GM12878 (cell line): Measurements from ENCODE around the gene SLC15A4. TPM values are rescaled to one million over a fixed set of nuclear protein-coding genes. Genes with fewer than 3 reads are reported as not detected.

Source experiments
- ATAC-seq: fragments of 200-7000 bp; cut with Tn5 transposase; 3 replicates; pipeline ENCODE4 v1.9.1; 2020; ENCODE audit warnings: mild to moderate bottlenecking, moderate library complexity
- BruUV-seq: library from RNA; stranded (reverse); fragments of 400-500 nt; replicated peaks from 2 replicates; lab custom pipeline; 2021; lab: Mats Ljungman, UMichigan
- CTCF ChIA-PET: fragments of 300-600 bp; sonication (Branson Sonifier 250); formaldehyde crosslinking; extraction: SDS; loops from one replicate; lab custom pipeline; 2021; ENCODE audit warnings: inconsistent platforms; lab: Yijun Ruan, JAX
- POLR2A ChIA-PET: fragments of 350-600 bp; formaldehyde crosslinking; extraction: SDS; loops from one replicate; lab custom pipeline; 2021; ENCODE audit warnings: inconsistent platforms; lab: Charles Lee
- RAD21 ChIA-PET: fragments of 300-600 bp; sonication (Branson Sonifier 250); formaldehyde crosslinking; loops from one replicate; lab custom pipeline; 2023; ENCODE audit warnings: antibody characterized with exemption; ENCODE audit not compliant: unreplicated experiment; lab: Charles Lee
- SMC1A ChIA-PET: fragments of 300-600 bp; sonication (Branson Sonifier 250); formaldehyde crosslinking; loops from one replicate; lab custom pipeline; 2023; ENCODE audit not compliant: unreplicated experiment, uncharacterized antibody; lab: Charles Lee
- DNase-seq: peaks from one replicate; pipeline ENCODE4 v3.0.0-alpha.2; 2011; ENCODE audit warnings: low read depth, low spot score
- FAIRE-seq: peaks from 3 replicates; lab custom pipeline; 2011; peaks lifted over from hg19 to GRCh38; lab: Jason Lieb, UNC
- H2AFZ ChIP-seq: 2 replicates; pipeline ENCODE4 v1.6.0; 2011; ENCODE audit warnings: low read depth, low read length, control low read depth; ENCODE audit not compliant: control insufficient read depth
- H3K27ac ChIP-seq: 2 replicates; pipeline ENCODE4 v1.5.1; 2011; ENCODE audit warnings: control low read depth; ENCODE audit not compliant: control insufficient read depth, insufficient read depth
- H3K27me3 ChIP-seq, 2 experiments: replicated peaks in 1 of 2; 2 replicates each; pipeline versions ENCODE4 v1.6.0 to v1.6.1; 2011; ENCODE audit warnings: low read length in 1 of 2; ENCODE audit not compliant: control insufficient read depth in 2 of 2, insufficient read depth in 2 of 2
- H3K36me3 ChIP-seq, 2 experiments: 2 replicates each; pipeline ENCODE4 v1.5.1; 2011; ENCODE audit warnings: low read length in 1 of 2; ENCODE audit not compliant: control insufficient read depth in 2 of 2, insufficient read depth in 2 of 2
- H3K4me1 ChIP-seq: 2 replicates; pipeline ENCODE4 v1.6.1; 2011; ENCODE audit warnings: mild to moderate bottlenecking, low read length, moderate library complexity, mixed read lengths; ENCODE audit not compliant: control insufficient read depth, insufficient read depth
- H3K4me2 ChIP-seq: 2 replicates; pipeline ENCODE4 v1.6.0; 2011; ENCODE audit warnings: control low read depth; ENCODE audit not compliant: control insufficient read depth, insufficient read depth
- H3K4me3 ChIP-seq: fragments of 200-600 bp; sonication (generic); 2 replicates; pipeline ENCODE4 v1.5.1; 2016
- H3K79me2 ChIP-seq: 2 replicates; pipeline ENCODE4 v1.6.0; 2011; ENCODE audit warnings: low read length; ENCODE audit not compliant: control insufficient read depth, insufficient read depth
- H3K9ac ChIP-seq: 2 replicates; pipeline ENCODE4 v1.8.0; 2011; ENCODE audit warnings: low read length, control low read depth, mixed read lengths; ENCODE audit not compliant: control insufficient read depth, insufficient read depth
- H3K9me3 ChIP-seq: replicated peaks from 3 replicates; pipeline ENCODE4 v1.5.1; 2011; ENCODE audit warnings: mild to moderate bottlenecking, low read length; ENCODE audit not compliant: control insufficient read depth, insufficient read depth
- H4K20me1 ChIP-seq: 2 replicates; pipeline ENCODE4 v1.6.0; 2011; ENCODE audit not compliant: control insufficient read depth, insufficient read depth
- CHD1 ChIP-seq: IDR thresholded peaks from 2 replicates; pipeline ENCODE4 v1.6.1; 2012; ENCODE audit warnings: low read depth, low read length, improper control_type of control experiment
- GABPA ChIP-seq: IDR thresholded peaks from 2 replicates; pipeline ENCODE4 v1.6.1; 2014; ENCODE audit warnings: antibody characterized with exemption, low read depth, mild to moderate bottlenecking, inconsistent platforms
- HCFC1 ChIP-seq: fragments of 150-350 bp; IDR thresholded peaks from 2 replicates; pipeline ENCODE4 v1.6.1; 2014; ENCODE audit warnings: low read length
- RCOR1 ChIP-seq: conservative IDR thresholded peaks from 2 replicates; pipeline ENCODE4 v1.6.1; 2012; ENCODE audit warnings: low read depth, low read length, improper control_type of control experiment
- SIN3A ChIP-seq: IDR thresholded peaks from 2 replicates; pipeline ENCODE4 v1.6.1; 2012; ENCODE audit warnings: low read depth, low read length, improper control_type of control experiment
- TCF12 ChIP-seq: IDR thresholded peaks from 2 replicates; pipeline ENCODE4 v1.6.1; 2011; ENCODE audit warnings: low read depth, mild to moderate bottlenecking, low read length
- YY1 ChIP-seq: IDR thresholded peaks from 2 replicates; pipeline ENCODE4 v1.6.1; 2011; ENCODE audit warnings: low read depth, mild to moderate bottlenecking, low read length
- ZZZ3 ChIP-seq: IDR thresholded peaks from 2 replicates; pipeline ENCODE4 v1.6.1; 2011; ENCODE audit warnings: low read depth; ENCODE audit not compliant: control insufficient read depth, insufficient read length
- WGBS: methylation state at CpG from one replicate; pipeline ENCODE4 v1.1.6; 2016; ENCODE audit warnings: low lambda C conversion rate; ENCODE audit not compliant: insufficient replicate concordance, insufficient coverage; ENCODE audit errors: missing lambda C conversion rate; 5-methylcytosine and 5-hydroxymethylcytosine counted together
- in situ Hi-C: fragments of 300-500 bp; cut with MboI; formaldehyde crosslinking; loops from 9 replicates; pipeline ENCODE4 v1.14.3; 2018; ENCODE audit warnings: mixed read lengths
- intact Hi-C: fragments of 100-400 bp; cut with micrococcal nuclease; formaldehyde crosslinking; loops from one replicate; pipeline ENCODE4 v1.14.2; 2022; ENCODE audit not compliant: unreplicated experiment
- polyA plus RNA-seq, 11 experiments: library from polyadenylated mRNA; depleted of rRNA in 4 of 11; unstranded in 6 of 11; stranded (reverse) in 5 of 11; fragments of >200 nt; fragmentation: Nextera tagmentation in 4 of 11; fragmentation: Illumina TruSeq in 1 of 11; extraction: Ambion mirVana in 4 of 11; extraction: Trizol in 1 of 11; gene quantifications; 1 replicate in 1 of 11; 2 replicates in 10 of 11; pipeline versions ENCODE4 v1.2.1 to v1.2.3, GENCODE V29; 2011 to 2016; ENCODE audit warnings: inconsistent platforms in 2 of 11, missing spikeins in 2 of 11, low read depth in 1 of 11
- total RNA-seq, 4 experiments: library from RNA; depleted of rRNA in 3 of 4; stranded (reverse); fragments of >200 nt in 3 of 4; fragmentation: Illumina TruSeq in 1 of 4; extraction: Trizol in 1 of 4; gene quantifications; 2 replicates each; pipeline versions ENCODE4 v1.2.1 to v1.2.3, GENCODE V29; 2013 to 2021

The SLC15A4 gene
- total and polyA plus RNA-seq, 10 of the 15 experiments (the other 5 are each of a cell fraction or from before 2014, with no cell fraction given): 12.7 to 257 (median 36.6) TPM

DNA sequence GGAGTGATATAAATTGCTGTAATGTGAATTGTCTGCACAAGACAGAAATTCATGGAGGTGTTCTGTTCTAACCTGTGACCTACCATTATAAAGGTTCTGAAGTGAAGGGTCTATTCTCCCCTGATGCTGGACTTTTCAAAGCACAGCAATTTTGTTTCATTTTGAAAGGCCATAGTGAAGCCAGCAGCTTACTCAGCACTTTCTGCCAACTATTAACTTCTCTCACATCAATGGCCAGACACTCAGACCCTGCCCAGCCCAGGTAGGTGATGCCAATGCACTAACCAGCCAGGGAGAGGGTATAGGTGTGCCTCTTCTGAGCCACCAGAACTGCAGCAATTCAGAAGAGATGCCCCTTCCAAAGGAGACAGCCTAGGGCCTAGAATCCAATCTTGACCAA is 43.9 kb downstream of the SLC15A4 start (continued):
- TF ChIP-seq ZZZ3: no peak

DNA sequence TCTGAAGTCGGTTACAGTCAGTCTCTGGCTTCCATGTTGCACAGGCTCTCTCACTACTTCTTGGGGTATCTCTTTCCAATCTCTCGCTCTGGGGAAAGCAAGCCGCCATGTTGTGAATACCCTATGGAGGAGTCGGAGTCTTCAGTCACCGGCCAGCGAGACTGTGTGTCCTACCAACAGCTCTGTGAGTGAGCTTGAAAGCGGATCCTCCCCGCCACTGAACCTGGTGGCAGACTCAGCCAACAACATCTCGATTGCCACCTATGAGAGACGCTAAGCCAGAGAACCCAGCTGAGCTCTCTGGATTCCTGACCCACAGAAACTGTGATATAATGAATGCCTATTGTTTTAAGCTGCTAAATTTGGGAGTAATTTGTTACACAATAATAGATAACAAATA is 51.5 kb downstream of the SLC15A4 start:
- no peak for ATAC-seq
- WGBS: 64% methylated on average over 10 of the region's 10 CpGs
- intact Hi-C loops: no loop called here
- TF ChIP-seq HCFC1: no peak
- no peak for TF ChIP-seq TCF12
- no peak for TF ChIP-seq YY1
- TF ChIP-seq RCOR1: no peak
- TF ChIP-seq SIN3A: no peak
- no peak for TF ChIP-seq CHD1
- no peak for TF ChIP-seq GABPA
- TF ChIP-seq, all 136 proteins: peak for 0
- no peak for DNase-seq
- H3K27me3 ChIP-seq: no peaks in the 10 kb centered on the region; a peak in 2 of 4 replicates
- H4K20me1 ChIP-seq: no peaks in the 10 kb centered on the region
- POLR2A ChIA-PET: interaction anchor here (1.3 kb wide), 1 partner anchor 9 kb away, joined by 3 read pairs; no protein-coding TSS in a partner anchor
- no peaks in the 10 kb centered on the region for H3K9me3 ChIP-seq
- no peaks in the 10 kb centered on the region for H3K36me3 ChIP-seq
- no peak for FAIRE-seq
- CTCF ChIA-PET: interaction anchor here (0.6 to 2.8 kb wide), 3 partner anchors 11 to 26 kb away, joined by 3 to 26 read pairs (median 3); no protein-coding TSS in a partner anchor
- no peak overlapping the region for H3K4me2 ChIP-seq
- RAD21 ChIA-PET: interaction anchor here (1.8 kb wide), 1 partner anchor 9 kb away, joined by 8 read pairs; no protein-coding TSS in a partner anchor
- SMC1A ChIA-PET: interaction anchor here (2.2 kb wide), 1 partner anchor 11 kb away, joined by 8 read pairs; no protein-coding TSS in a partner anchor
- no peak overlapping the region for H3K9ac ChIP-seq
- no peak overlapping the region for H2AFZ ChIP-seq
- no TSS peak for BruUV-seq
- no peaks in the 10 kb centered on the region for H3K4me1 ChIP-seq
- no peak overlapping the region for H3K4me3 ChIP-seq
- H3K27ac ChIP-seq: no peak overlapping the region
- no peaks in the 10 kb centered on the region for H3K79me2 ChIP-seq
- in situ Hi-C loops: no loop called here
